ENCODE results near the gene KMT2C. TPM values are rescaled to one million over a fixed set of nuclear protein-coding genes. Genes with fewer than 3 reads are reported as not detected.

The KMT2C gene
- total RNA-seq, 1 donor from 2014 or later: 18.0 TPM

DNA sequence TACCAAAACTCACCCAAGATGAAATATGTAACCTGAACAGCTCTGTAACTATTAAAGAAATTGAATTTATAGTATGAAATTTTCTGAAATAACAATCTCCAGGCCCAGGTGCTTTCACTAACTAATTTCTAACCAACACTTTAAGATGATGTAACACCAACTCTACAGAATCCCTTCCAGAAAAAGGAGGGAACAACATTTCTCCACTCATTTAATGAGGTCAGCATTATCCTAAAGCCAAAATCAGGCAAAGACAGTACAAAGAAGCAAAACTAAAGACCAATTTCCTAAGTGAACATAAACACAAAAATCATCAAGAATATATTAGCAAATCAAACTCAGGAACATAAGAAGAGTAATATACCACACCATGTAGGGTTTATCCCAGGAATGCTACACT lies 65.5 kb downstream of the KMT2C start:
- no peak overlapping the region for H3K4me3 ChIP-seq (ENCODE audit: low read depth, low read length)
- TF ChIP-seq, protein P1, sequence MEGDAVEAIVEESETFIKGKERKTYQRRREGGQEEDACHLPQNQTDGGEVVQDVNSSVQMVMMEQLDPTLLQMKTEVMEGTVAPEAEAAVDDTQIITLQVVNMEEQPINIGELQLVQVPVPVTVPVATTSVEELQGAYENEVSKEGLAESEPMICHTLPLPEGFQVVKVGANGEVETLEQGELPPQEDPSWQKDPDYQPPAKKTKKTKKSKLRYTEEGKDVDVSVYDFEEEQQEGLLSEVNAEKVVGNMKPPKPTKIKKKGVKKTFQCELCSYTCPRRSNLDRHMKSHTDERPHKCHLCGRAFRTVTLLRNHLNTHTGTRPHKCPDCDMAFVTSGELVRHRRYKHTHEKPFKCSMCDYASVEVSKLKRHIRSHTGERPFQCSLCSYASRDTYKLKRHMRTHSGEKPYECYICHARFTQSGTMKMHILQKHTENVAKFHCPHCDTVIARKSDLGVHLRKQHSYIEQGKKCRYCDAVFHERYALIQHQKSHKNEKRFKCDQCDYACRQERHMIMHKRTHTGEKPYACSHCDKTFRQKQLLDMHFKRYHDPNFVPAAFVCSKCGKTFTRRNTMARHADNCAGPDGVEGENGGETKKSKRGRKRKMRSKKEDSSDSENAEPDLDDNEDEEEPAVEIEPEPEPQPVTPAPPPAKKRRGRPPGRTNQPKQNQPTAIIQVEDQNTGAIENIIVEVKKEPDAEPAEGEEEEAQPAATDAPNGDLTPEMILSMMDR (conservative IDR thresholded peaks at IDR 0.05; ENCODE audit: low read depth, low read length): no peak
- DNase-seq (ENCODE audit: low read depth): no peak

DNA sequence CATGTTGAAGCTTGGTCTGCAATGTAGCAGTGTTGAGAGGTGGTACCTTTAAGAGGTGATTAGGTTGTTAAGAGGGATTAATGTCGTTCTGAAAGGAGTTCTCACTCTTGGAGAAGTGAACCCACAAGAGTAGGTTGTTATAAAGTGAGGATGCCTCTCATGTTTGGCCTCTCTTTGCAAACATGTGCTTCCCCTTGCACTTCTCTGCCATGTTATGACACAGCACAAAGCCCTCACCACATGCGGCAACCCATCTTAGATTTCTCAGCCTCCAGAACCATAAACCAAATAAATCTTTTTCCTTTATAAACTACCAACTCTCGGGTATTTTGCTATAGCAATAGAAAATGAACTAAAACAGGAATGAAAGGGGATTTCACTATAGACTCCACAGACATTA lies 66.3 kb downstream of the KMT2C start:
- TF ChIP-seq, protein P1 (conservative IDR thresholded peaks at IDR 0.05; ENCODE audit: low read depth, low read length): no peak
- no peak overlapping the region for H3K4me3 ChIP-seq (ENCODE audit: low read depth, low read length)

DNA sequence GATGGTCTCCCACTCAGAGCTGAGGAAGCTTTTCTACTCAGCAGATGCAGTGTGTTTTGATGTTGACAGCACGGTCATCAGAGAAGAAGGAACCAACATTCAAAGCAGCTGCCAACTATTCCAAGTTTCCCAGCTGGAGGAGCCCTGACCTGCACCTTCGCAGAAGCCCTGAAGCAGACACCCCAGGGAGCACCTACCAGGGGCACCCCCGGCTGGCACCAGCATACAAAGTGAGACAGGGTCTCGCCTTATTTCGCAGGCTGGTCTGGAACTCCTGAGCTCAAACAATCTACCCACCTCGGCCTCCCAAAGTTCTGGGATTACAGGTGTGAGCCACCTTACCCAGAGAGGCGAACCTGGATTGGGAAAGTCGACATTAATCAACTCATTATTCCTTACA lies 68.6 kb downstream of the KMT2C start:
- no peak overlapping the region for H3K4me3 ChIP-seq (ENCODE audit: low read depth, low read length)
- TF ChIP-seq, protein P1 (conservative IDR thresholded peaks at IDR 0.05; ENCODE audit: low read depth, low read length): no peak
- DNase-seq (ENCODE audit: low read depth): no peak

More for the DNA sequence above, 66.3 kb downstream of the KMT2C start:
- no peak for DNase-seq (ENCODE audit: low read depth)

DNA sequence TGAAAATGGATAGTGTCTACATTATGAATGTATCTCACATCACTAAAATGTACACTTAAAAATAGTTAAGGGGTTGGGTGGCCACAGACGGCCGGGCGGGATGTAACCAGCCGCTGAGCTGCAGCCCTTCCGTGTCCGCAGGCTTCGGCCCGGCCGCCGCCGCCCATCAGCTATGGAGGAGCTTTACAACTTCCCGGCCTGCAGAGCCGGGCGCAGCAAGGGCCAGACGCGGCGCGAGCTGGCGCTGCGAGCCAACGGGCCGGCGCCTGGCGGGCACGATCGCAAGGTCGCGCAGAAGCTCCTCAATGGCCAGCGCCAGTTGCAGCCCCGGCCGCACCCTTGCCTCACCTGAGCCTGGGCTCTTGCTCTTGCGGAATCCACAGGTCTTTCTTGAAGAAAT lies 69.1 kb downstream of the KMT2C start:
- DNase-seq (ENCODE audit: low read depth): no peak
- TF ChIP-seq, protein P1 (conservative IDR thresholded peaks at IDR 0.05; ENCODE audit: low read depth, low read length): no peak
- H3K4me3 ChIP-seq (ENCODE audit: low read depth, low read length): no peak overlapping the region

DNA sequence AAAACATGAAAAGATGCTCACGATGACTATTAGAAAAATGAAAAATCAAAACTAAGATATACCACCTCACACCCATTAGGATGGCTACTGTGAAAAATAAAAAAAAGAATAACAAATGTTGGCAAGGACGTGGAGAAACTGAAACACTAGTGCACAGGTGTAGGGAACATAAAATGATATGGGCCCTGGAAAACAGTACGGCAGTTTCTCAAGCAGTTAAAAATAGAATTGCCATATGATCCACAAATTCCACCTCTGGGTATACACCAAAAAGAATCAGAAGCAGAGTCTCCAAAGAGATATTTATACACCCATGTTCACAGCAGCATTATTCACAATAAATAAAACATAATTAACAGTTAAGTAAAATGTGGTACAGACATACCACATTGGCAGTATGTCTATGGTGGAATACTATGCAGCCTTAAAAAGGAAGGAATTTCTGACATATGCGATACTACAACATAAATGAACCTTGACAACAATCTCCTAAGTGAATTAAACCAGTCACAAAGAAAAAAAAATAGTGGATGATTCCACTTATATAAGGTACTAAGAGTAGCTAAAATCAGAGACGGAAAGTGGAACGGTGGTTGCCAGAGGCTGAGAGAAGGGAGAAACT lies 69.7 kb downstream of the KMT2C start:
- DNase-seq (ENCODE audit: low read depth): no peak
- H3K4me3 ChIP-seq (ENCODE audit: low read depth, low read length): no peak overlapping the region
- TF ChIP-seq, protein P1 (conservative IDR thresholded peaks at IDR 0.05; ENCODE audit: low read depth, low read length): no peak

DNA sequence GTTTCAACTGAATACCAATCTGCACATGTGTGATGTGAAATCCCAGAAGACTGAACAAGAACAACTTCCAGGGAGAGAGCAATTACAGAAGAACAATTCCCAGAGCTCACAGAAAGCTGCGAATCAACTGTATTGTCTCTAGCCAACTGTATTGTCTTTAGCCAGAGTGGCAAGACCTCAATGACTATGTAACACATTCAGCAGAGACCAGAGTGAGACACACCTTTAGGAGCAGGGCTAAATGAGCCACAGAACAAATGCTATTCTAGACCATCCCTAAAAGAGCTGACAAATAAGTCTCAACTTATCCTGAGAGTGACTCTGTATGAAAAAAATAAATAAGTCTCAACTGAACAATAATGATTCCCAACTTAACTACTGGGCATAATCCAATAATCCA lies 72.0 kb downstream of the KMT2C start:
- no peak for DNase-seq (ENCODE audit: low read depth)
- TF ChIP-seq, protein P1 (conservative IDR thresholded peaks at IDR 0.05; ENCODE audit: low read depth, low read length): no peak
- no peak overlapping the region for H3K4me3 ChIP-seq (ENCODE audit: low read depth, low read length)
